ENCODE results near the gene ENAM.
"Not testable (repeated sequence)": the region's sequence is repeated elsewhere in the genome, so short reads cannot be mapped to it uniquely, and the experiment has no call there.

ENAM gene

GRCh38 chr4:70676554-70677090, 48.1 kb downstream of the ENAM start:
- no peak for DNase-seq (ENCODE audit: low spot score)

GRCh38 chr4:70678383-70678999, 49.9 kb downstream of the ENAM start:
- no peak for DNase-seq (ENCODE audit: low spot score)

GRCh38 chr4:70680934-70681333, 52.4 kb downstream of the ENAM start:
- no peak for DNase-seq (ENCODE audit: low spot score)

- no peak for DNase-seq (ENCODE audit: low spot score)
Observed at GRCh38 chr4:70681704-70682103, 53.2 kb downstream of the ENAM start.

- not testable (repeated sequence) for DNase-seq (ENCODE audit: low spot score)
Observed at GRCh38 chr4:70682142-70682541, 53.6 kb downstream of the ENAM start.

GRCh38 chr4:70687392-70687791, 58.8 kb downstream of the ENAM start:
- DNase-seq (ENCODE audit: low spot score) = peak; percentile 11

- peak; percentile 99 for DNase-seq (ENCODE audit: low spot score)
Observed at GRCh38 chr4:70687821-70688794, 59.6 kb downstream of the ENAM start, which contains the start of gene UTP3. Gene UTP3, plus strand, starts transcription at chr4:70688532. Its CDS starts 146 bp downstream, at chr4:70688678.

- no peak for DNase-seq (ENCODE audit: low spot score)
Observed at GRCh38 chr4:70688795-70689231, 60.3 kb downstream of the ENAM start.

- no peak for DNase-seq (ENCODE audit: low spot score)
Observed at GRCh38 chr4:70691661-70692060, 63.1 kb downstream of the ENAM start.

- not testable (repeated sequence) for DNase-seq (ENCODE audit: low spot score)
Observed at GRCh38 chr4:70694633-70695032, 66.1 kb downstream of the ENAM start.

Data from Ammon's horn (tissue), 1 donor.